Lower leg skin (tissue), 4 donors: Measurements from ENCODE around the gene BICDL1. TPM values are rescaled to one million over a fixed set of nuclear protein-coding genes. Genes with fewer than 3 reads are reported as not detected.

Experiments
- DNase-seq, 2 donors: peaks; one replicate each; pipeline ENCODE4 v3.0.0-alpha.2; 2019; ENCODE audit warnings: low spot score in 2 of 2
- H3K4me3 ChIP-seq: fragments of 200-600 bp; sonication (generic); 2 replicates; pipeline ENCODE4 v1.5.1; 2017; ENCODE audit warnings: mild to moderate bottlenecking, low read depth; ENCODE audit not compliant: poor library complexity, severe bottlenecking
- POLR2A ChIP-seq, 2 donors: fragments of 450-650 bp; IDR thresholded peaks; one replicate each; pipeline ENCODE4 v1.6.1; 2016 to 2017; ENCODE audit warnings: antibody characterized with exemption in 2 of 2, mild to moderate bottlenecking in 1 of 2, moderate library complexity in 1 of 2
- WGBS, 2 donors: methylation state at CpG; one replicate each; pipeline ENCODE4 v1.1.5; 2018; 5-methylcytosine and 5-hydroxymethylcytosine counted together
- intact Hi-C: fragments of 100-400 bp; cut with DNase I; formaldehyde crosslinking; loops from one replicate; pipeline ENCODE4 v1.15.0; 2023; ENCODE audit warnings: low total_unique reads
- total RNA-seq, 4 donors: library from RNA; depleted of rRNA; stranded (reverse); fragments of >200 nt; gene quantifications; one replicate each; pipeline ENCODE4 v1.1.0, GENCODE V29; 2016
- TF ChIP-seq, protein P1 (sequence below), 3 donors: fragments of 450-650 bp; IDR thresholded peaks; one replicate each; pipeline ENCODE4 v1.5.1; 2016; ENCODE audit warnings: antibody characterized with exemption in 3 of 3, mild to moderate bottlenecking in 3 of 3, moderate library complexity in 2 of 3

The BICDL1 gene
- total RNA-seq, 4 donors from 2014 or later: 98.2 to 190 (median 131) TPM

- intact Hi-C loops: no loop called here
These were observed 149.3 kb downstream of the BICDL1 start for GRCh38 chr12:120138366-120138765.

DNA sequence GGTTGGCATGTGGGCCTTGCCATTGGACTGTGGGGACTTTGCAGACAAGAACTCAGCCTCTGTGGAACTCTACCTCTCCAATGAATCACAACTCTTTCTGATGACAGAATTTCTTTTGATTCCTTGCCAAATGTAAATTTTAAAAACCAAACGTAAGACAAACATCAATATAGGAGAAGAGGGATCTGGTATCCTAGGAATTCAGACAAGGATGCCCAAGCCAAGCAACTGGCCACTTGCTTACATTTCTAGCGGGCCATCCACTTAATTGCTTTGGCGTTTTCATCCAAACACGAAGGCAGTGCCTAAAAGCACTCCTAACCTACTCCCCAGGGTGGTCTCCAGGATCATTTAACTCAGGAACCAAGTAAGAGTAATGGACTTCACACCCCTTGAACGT is 150.9 kb downstream of the BICDL1 start:
- DNase-seq: no peak
- no peak overlapping the region for H3K4me3 ChIP-seq
- TF ChIP-seq POLR2A (IDR thresholded peaks at IDR 0.05): no peak
- TF ChIP-seq, protein P1, sequence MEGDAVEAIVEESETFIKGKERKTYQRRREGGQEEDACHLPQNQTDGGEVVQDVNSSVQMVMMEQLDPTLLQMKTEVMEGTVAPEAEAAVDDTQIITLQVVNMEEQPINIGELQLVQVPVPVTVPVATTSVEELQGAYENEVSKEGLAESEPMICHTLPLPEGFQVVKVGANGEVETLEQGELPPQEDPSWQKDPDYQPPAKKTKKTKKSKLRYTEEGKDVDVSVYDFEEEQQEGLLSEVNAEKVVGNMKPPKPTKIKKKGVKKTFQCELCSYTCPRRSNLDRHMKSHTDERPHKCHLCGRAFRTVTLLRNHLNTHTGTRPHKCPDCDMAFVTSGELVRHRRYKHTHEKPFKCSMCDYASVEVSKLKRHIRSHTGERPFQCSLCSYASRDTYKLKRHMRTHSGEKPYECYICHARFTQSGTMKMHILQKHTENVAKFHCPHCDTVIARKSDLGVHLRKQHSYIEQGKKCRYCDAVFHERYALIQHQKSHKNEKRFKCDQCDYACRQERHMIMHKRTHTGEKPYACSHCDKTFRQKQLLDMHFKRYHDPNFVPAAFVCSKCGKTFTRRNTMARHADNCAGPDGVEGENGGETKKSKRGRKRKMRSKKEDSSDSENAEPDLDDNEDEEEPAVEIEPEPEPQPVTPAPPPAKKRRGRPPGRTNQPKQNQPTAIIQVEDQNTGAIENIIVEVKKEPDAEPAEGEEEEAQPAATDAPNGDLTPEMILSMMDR (IDR thresholded peaks at IDR 0.05): no peak
- intact Hi-C loops: no loop called here
- WGBS, 2 donors: 75 to 83% methylated on average over 5 of the region's 5 CpGs

More at GRCh38 chr12:120138366-120138765, 149.3 kb downstream of the BICDL1 start:
- WGBS, 2 donors: 89 to 94% methylated on average over 9 of the region's 9 CpGs
- TF ChIP-seq, protein P1 (IDR thresholded peaks at IDR 0.05): no peak
- TF ChIP-seq POLR2A (IDR thresholded peaks at IDR 0.05): no peak
- no peak for DNase-seq
- H3K4me3 ChIP-seq: no peak overlapping the region

DNA sequence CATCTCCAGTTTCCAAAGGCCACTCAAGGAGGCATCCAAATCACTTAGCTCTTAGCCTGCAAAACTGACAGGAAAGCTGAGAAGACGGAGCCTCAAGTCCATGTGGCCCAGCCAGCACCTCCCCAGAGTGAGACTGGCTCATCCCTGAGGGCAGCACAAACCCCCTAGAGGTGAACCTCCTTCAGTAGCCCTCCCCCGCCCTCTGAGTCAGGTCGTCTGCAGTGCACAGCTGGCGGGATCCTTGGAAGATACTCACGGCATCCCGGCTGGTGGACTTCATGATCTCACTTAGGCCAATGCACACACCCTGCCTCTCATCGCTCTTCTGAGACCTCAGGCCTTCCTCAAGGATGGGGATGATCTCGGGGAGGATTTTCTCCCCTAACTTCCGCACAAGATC is 151.6 kb downstream of the BICDL1 start:
- intact Hi-C loops: no loop called here
- 86 to 92% methylated on average over 9 of the region's 9 CpGs for WGBS, 2 donors
- TF ChIP-seq, protein P1 (IDR thresholded peaks at IDR 0.05): no peak
- TF ChIP-seq POLR2A (IDR thresholded peaks at IDR 0.05): no peak
- DNase-seq: no peak
- H3K4me3 ChIP-seq: no peak overlapping the region

DNA sequence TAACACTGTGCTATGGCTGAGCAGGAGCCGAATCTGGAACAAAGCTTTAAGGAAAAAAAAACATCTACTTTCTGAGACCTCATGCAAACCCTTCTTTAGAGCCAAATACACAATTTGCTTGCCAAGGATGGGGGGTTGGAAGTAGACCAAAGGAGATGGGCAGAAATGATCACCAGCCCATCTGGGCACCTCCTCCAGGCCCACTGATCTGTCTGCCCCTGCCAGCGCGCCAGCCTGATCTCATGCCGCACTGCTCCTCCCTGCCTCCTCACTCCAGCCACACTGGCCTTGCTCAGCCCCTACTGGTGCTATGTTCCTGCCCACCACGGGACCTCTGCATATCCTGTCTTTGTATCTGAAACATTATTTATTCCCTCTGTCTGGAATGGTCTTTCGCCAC is 152.3 kb downstream of the BICDL1 start:
- TF ChIP-seq POLR2A (IDR thresholded peaks at IDR 0.05): no peak
- TF ChIP-seq, protein P1 (IDR thresholded peaks at IDR 0.05): no peak
- no peak for DNase-seq
- WGBS, 2 donors: 94% methylated on average over 6 of the region's 6 CpGs

GRCh38 chr12:120142231-120142877 is 153.3 kb downstream of the BICDL1 start:
- DNase-seq: no peak
- 94 to 95% methylated on average over 14 of the region's 14 CpGs for WGBS, 2 donors
- intact Hi-C loops: no loop called here
- no peak overlapping the region for H3K4me3 ChIP-seq
- TF ChIP-seq, protein P1 (IDR thresholded peaks at IDR 0.05): no peak
- no peak for TF ChIP-seq POLR2A (IDR thresholded peaks at IDR 0.05)

More for the DNA sequence above, 152.3 kb downstream of the BICDL1 start:
- no peak overlapping the region for H3K4me3 ChIP-seq
- intact Hi-C loops: no loop called here

Other genes starting within 250 kb of the BICDL1 start
- gene CIT, start 111.9 kb upstream of the BICDL1 start, total RNA-seq: 10 to 100 TPM in 2 of 4 donors, 1 to 10 TPM in 2; 5.1 to 14.0 (median 8.5) TPM
- gene RAB35, start 127.5 kb downstream of the BICDL1 start, total RNA-seq: 10 to 100 TPM; 31.5 to 39.5 (median 33.8) TPM
- 100 to 1,000 TPM in 1 of 4 donors, 10 to 100 TPM in 3; 37.8 to 115 (median 50.8) TPM for gene GCN1, start 205.5 kb downstream of the BICDL1 start, total RNA-seq
- gene RPLP0, start 211.9 kb downstream of the BICDL1 start, total RNA-seq: 1,000 to 10,000 TPM; 2,664 to 4,654 (median 3,612) TPM